ENCODE results near the gene EXOC6B.

The EXOC6B gene

GRCh38 chr2:72136933-72137497, 688.8 kb downstream of the EXOC6B start:
- TF ChIP-seq CTCF (IDR thresholded peaks at IDR 0.05; ENCODE audit: low read depth, low read length): no peak
- Histone ChIP-seq H3K9me3 (ENCODE audit: severe bottlenecking) (no peaks in the 10 kb centered on the region), H3K36me3 (no peaks in the 10 kb centered on the region), H3K4me3 (ENCODE audit: low read depth, low read length) (no peak overlapping the region), H3K27ac (no peak overlapping the region), H3K27me3 (ENCODE audit: insufficient read depth, low read depth, severe bottlenecking) (no peaks in the 10 kb centered on the region)
- DNase-seq: no peak

GRCh38 chr2:72136331-72136730, 689.5 kb downstream of the EXOC6B start:
- no peak for TF ChIP-seq CTCF (IDR thresholded peaks at IDR 0.05; ENCODE audit: low read depth, low read length)
- no peak overlapping the region for H3K4me3 ChIP-seq (ENCODE audit: low read depth, low read length)
- H3K36me3 ChIP-seq: no peaks in the 10 kb centered on the region
- no peak overlapping the region for H3K27ac ChIP-seq
- DNase-seq: no peak
- H3K9me3 ChIP-seq (ENCODE audit: severe bottlenecking): no peaks in the 10 kb centered on the region
- H3K27me3 ChIP-seq (ENCODE audit: insufficient read depth, low read depth, severe bottlenecking): no peaks in the 10 kb centered on the region

GRCh38 chr2:72135921-72136320, 689.9 kb downstream of the EXOC6B start:
- no peak for TF ChIP-seq CTCF (IDR thresholded peaks at IDR 0.05; ENCODE audit: low read depth, low read length)
- Histone ChIP-seq H3K27me3 (ENCODE audit: insufficient read depth, low read depth, severe bottlenecking) (no peaks in the 10 kb centered on the region), H3K9me3 (ENCODE audit: severe bottlenecking) (no peaks in the 10 kb centered on the region), H3K27ac (no peak overlapping the region), H3K36me3 (no peaks in the 10 kb centered on the region), H3K4me3 (ENCODE audit: low read depth, low read length) (no peak overlapping the region)
- DNase-seq: no peak

- H3K9me3 ChIP-seq (ENCODE audit: severe bottlenecking): no peaks in the 10 kb centered on the region
- H3K27ac ChIP-seq: no peak overlapping the region
Observed at GRCh38 chr2:72134997-72135800, 690.6 kb downstream of the EXOC6B start.

GRCh38 chr2:72134408-72134996, 691.3 kb downstream of the EXOC6B start:
- no peaks in the 10 kb centered on the region for H3K9me3 ChIP-seq (ENCODE audit: severe bottlenecking)
- no peak overlapping the region for H3K27ac ChIP-seq
- no peak for TF ChIP-seq CTCF (IDR thresholded peaks at IDR 0.05; ENCODE audit: low read depth, low read length)
- DNase-seq: no peak
- H3K27me3 ChIP-seq (ENCODE audit: insufficient read depth, low read depth, severe bottlenecking): no peaks in the 10 kb centered on the region
- H3K36me3 ChIP-seq: no peaks in the 10 kb centered on the region
- H3K4me3 ChIP-seq (ENCODE audit: low read depth, low read length): no peak overlapping the region

More at GRCh38 chr2:72134997-72135800, 690.6 kb downstream of the EXOC6B start:
- Histone ChIP-seq H3K27me3 (ENCODE audit: insufficient read depth, low read depth, severe bottlenecking) (no peaks in the 10 kb centered on the region), H3K4me3 (ENCODE audit: low read depth, low read length) (no peak overlapping the region), H3K36me3 (no peaks in the 10 kb centered on the region)
- DNase-seq: no peak
- TF ChIP-seq CTCF (IDR thresholded peaks at IDR 0.05; ENCODE audit: low read depth, low read length): no peak
